Measurements from ENCODE around the gene COL6A3.

COL6A3 gene

DNA sequence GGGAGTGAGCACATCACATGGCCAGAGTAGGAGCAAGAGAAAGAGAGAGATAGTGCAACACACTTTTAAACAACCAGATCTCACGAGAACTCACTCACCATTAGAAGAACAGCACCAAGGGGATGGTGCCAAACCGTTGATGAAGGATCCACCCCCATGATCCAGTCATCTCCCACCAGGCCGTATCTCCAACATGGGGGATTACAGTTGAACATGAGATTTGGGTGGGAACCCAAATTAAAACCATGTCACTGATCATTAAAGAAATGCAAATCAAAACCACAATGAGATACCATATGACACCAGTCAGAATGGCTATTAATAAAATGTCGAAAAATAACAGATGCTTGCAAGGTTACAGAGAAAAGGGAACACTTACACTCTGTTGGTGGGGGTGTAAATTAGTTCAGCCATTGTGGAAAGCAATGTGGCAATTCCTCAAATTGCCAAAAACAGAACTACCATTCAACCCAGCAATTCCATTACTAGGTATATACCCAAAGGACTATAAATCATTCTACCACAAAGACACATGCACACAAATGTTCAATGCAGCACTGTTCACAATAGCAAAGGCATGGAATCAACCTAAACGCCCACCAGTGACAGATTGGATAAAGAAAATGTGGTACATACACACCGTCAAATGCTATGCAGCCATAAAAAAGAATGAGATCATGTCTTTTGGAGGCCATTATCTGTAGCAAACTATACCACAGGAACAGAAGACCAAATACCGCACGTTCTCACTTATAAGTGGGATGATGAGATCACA lies 137.1 kb downstream of the COL6A3 start:
- DNase-seq (ENCODE audit: low spot score) (no peak), ATAC-seq (ENCODE audit: low read depth) (no peak)
- H3K36me3 ChIP-seq (ENCODE audit: low read depth): no peaks in the 10 kb centered on the region
- peaks cover 21% of the 10 kb centered on the region for H3K4me1 ChIP-seq (ENCODE audit: insufficient read depth, poor library complexity, severe bottlenecking)
- H3K27me3 ChIP-seq (ENCODE audit: insufficient read depth, poor library complexity, severe bottlenecking): no peaks in the 10 kb centered on the region
- H3K9me3 ChIP-seq (ENCODE audit: severe bottlenecking): no peaks in the 10 kb centered on the region
- H3K4me3 ChIP-seq (ENCODE audit: severe bottlenecking): no peak overlapping the region
- H3K27ac ChIP-seq (ENCODE audit: poor library complexity, severe bottlenecking): no peak overlapping the region
- TF ChIP-seq, protein P1, sequence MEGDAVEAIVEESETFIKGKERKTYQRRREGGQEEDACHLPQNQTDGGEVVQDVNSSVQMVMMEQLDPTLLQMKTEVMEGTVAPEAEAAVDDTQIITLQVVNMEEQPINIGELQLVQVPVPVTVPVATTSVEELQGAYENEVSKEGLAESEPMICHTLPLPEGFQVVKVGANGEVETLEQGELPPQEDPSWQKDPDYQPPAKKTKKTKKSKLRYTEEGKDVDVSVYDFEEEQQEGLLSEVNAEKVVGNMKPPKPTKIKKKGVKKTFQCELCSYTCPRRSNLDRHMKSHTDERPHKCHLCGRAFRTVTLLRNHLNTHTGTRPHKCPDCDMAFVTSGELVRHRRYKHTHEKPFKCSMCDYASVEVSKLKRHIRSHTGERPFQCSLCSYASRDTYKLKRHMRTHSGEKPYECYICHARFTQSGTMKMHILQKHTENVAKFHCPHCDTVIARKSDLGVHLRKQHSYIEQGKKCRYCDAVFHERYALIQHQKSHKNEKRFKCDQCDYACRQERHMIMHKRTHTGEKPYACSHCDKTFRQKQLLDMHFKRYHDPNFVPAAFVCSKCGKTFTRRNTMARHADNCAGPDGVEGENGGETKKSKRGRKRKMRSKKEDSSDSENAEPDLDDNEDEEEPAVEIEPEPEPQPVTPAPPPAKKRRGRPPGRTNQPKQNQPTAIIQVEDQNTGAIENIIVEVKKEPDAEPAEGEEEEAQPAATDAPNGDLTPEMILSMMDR (IDR thresholded peaks at IDR 0.05; ENCODE audit: poor library complexity, severe bottlenecking): no peak
